ENCODE results near the gene SMC1B. TPM values are rescaled to one million over a fixed set of nuclear protein-coding genes. Genes with fewer than 3 reads are reported as not detected.

The SMC1B gene
- not detected in 2 replicates for total RNA-seq (2011; cell fraction: chromatin; rRNA removed; ENCODE audit: low replicate concordance)
- not detected in 2 replicates for total RNA-seq (2011; cell fraction: nucleolus; rRNA removed)
- not detected in 2 replicates for total RNA-seq (2011; cell fraction: nucleoplasm; rRNA removed)
- total RNA-seq (2014; rRNA removed) (not detected in 2 replicates), total RNA-seq (2014; rRNA removed; fragmentation: Illumina TruSeq; extraction: Trizol) (not detected in 2 replicates), total RNA-seq (2015; rRNA removed; fragmentation: Illumina TruSeq; extraction: Trizol) (not detected in 2 replicates), total RNA-seq (2021) (not detected in 2 replicates), polyA plus RNA-seq (2011; rRNA removed) (not detected in 2 replicates), polyA plus RNA-seq (2014; fragmentation: Illumina TruSeq; extraction: Trizol) (not detected in 2 replicates), polyA plus RNA-seq (2014; fragmentation: Nextera tagmentation; extraction: Ambion mirVana) (under 1 TPM in 1 of 2 experiments, not detected in 1; 0.03 TPM), polyA plus RNA-seq (2014; rRNA removed) (not detected in 2 replicates), polyA minus RNA-seq (2011; rRNA and poly(A)+ RNA removed) (not detected in 2 replicates), Bru-seq, nascent RNA (not detected), BruChase-seq, experiment 1, labeled RNA remaining after a 2-hour chase (not detected), BruChase-seq, experiment 2, labeled RNA remaining after a 6-hour chase (not detected)
- not detected in 2 replicates for polyA plus RNA-seq (2011; cell fraction: cytosol; rRNA removed)
- not detected in 2 replicates for polyA plus RNA-seq (2011; cell fraction: nucleus; rRNA removed)
- 0.03 TPM in 1 of 2 replicates, not detected in the other for polyA plus RNA-seq (2012)
- polyA minus RNA-seq (2011; cell fraction: cytosol; rRNA and poly(A)+ RNA removed), result not detected in 2 replicates
- polyA minus RNA-seq (2011; cell fraction: nucleus; rRNA and poly(A)+ RNA removed), result not detected in 2 replicates
- long read RNA-seq, experiment 1, partial matches to known transcripts, result 0 of 2 reads
- long read RNA-seq, experiment 1, other reads (novel, unspliced or antisense), result 2 of 2 reads
- long read RNA-seq, experiment 2, result 0 reads
- long read RNA-seq, experiment 3, partial matches to known transcripts, result 0 of 1 reads
- long read RNA-seq, experiment 3, other reads (novel, unspliced or antisense), result 1 of 1 reads

DNA sequence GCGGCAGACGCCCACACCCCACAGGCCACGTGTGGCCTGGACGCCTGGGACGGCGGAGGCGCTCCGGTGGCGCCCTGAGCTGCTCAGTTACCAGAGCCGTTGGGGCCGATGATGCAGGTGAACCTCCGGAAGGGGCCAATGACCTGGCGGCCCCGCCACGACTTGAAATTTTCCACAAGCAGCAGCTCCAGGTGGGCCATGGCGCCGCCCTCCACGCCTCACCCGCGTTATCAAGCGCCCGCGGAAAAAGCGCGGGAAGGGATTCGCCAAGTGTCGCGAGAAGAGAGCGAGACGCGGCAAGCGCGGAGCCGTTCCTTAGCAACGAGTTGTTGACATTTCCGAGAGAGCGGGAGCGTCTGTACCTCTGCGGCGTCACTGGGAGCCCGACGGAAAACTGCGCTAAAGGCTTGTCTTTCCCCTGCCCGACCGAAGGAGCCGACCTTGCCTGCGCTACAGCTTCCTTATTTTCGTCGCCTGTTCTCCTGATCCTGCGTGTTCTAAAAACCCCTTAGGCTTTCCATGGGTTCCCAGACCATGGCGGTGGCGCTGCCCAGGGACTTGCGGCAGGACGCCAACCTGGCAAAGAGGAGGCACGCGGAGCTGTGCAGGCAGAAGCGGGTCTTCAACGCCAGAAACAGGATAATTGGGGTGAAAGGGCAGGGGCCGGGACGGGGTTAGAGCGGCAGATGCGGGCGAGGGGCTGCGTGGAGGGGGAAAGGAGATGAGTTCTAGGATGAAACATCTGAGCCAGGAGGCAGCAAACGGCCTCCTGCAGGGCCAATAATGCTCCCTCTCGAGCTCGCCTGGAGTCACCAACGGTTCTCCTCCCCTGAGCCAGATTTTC, at the start of gene SMC1B, which contains the start of gene RIBC2:
TSS of gene SMC1B (minus strand) at position 232 of the 844 bp plus-strand sequence. CDS start at position 200, 32 bp downstream.
TSS of gene RIBC2 (plus strand) at position 326 of the 844 bp plus-strand sequence. CDS start at position 520, 194 bp downstream.
- H3K9me3 ChIP-seq (replicated peaks; ENCODE audit: control insufficient read depth, insufficient read depth, low read depth, low read length), result no peaks in the 10 kb centered on the region
- WGBS (ENCODE audit: insufficient coverage, low coverage, missing lambda C conversion rate), result 26% methylated on average over 28 of the region's 68 CpGs
- H3K4me2 ChIP-seq (ENCODE audit: insufficient read depth, low read length), result no peak within 1 kb of the TSS
- no peaks in the 10 kb centered on the region for H3K9me1 ChIP-seq (ENCODE audit: control insufficient read depth, insufficient read depth, low read length)
- in situ Hi-C loops (cut with MboI), result no loop called here
- no peak for ATAC-seq
- no peak within 1 kb of the TSS for H3K4me3 ChIP-seq
- intact Hi-C loops (cut with micrococcal nuclease), result no loop called here
- H3K4me1 ChIP-seq (replicated peaks in 1 of 2; ENCODE audit: control insufficient read depth in 2 of 2, insufficient read depth in 2 of 2, low read length in 2 of 2), result no peaks in the 10 kb centered on the region; a peak in 1 of 5 replicates
- H3K27ac ChIP-seq (ENCODE audit: extremely low read depth, low read depth, low read length), result no peak within 1 kb of the TSS
- no peak for TF ChIP-seq THRAP3 (IDR thresholded peaks at IDR 0.05; ENCODE audit: borderline replicate concordance)
- no TSS peak for BruUV-seq (replicated peaks)
- no peak for FAIRE-seq
- H4K20me1 ChIP-seq (replicated peaks; ENCODE audit: control insufficient read depth, insufficient read depth, low read length), result no peaks in the 10 kb centered on the region
- DNase-seq (ENCODE audit: extremely low read depth in 1 of 4, low spot score in 3 of 4), result no peak
- ChIA-PET POLR2A (interaction anchor here (0.6 to 0.8 kb wide), 2 partner anchors 26 to 64 kb away, joined by 3 to 4 read pairs; no protein-coding TSS in a partner anchor), CTCF (ENCODE audit: low intra/inter-chr PET ratio) (no interaction called here)
- H3K79me2 ChIP-seq (ENCODE audit: control insufficient read depth, insufficient read depth, low read length), result no peaks in the 10 kb centered on the region
- peaks cover 0 to 22% of the 10 kb centered on the region in 2 experiments; a peak in 2 of 5 replicates for H3K27me3 ChIP-seq (ENCODE audit: control insufficient read depth in 2 of 2, insufficient read depth in 2 of 2, low read length in 2 of 2)
- H2AFZ ChIP-seq (ENCODE audit: low read depth, low read length), result no peak within 1 kb of the TSS
- no peak within 1 kb of the TSS for H3K9ac ChIP-seq (ENCODE audit: insufficient read depth in 1 of 2, low read depth in 2 of 2, low read length in 2 of 2)
- no peaks in the 10 kb centered on the region for H3K36me3 ChIP-seq (ENCODE audit: control insufficient read depth, insufficient read depth, low read length)

Measured in K562 (cell line).